NCI-H2081 (cell line): ENCODE measurements around the gene CHCHD6.
A peak's percentile ranks its signal among the peaks of the same experiment; 100 is the strongest.

Source experiments
- DNase-seq, 2 experiments: peaks; one replicate each; lab custom pipeline; 2025; lab: John Stamatoyannopoulos, UW

The CHCHD6 gene

GRCh38 chr3:126743350-126743749, 39.3 kb downstream of the CHCHD6 start:
- DNase-seq: no peak

DNA sequence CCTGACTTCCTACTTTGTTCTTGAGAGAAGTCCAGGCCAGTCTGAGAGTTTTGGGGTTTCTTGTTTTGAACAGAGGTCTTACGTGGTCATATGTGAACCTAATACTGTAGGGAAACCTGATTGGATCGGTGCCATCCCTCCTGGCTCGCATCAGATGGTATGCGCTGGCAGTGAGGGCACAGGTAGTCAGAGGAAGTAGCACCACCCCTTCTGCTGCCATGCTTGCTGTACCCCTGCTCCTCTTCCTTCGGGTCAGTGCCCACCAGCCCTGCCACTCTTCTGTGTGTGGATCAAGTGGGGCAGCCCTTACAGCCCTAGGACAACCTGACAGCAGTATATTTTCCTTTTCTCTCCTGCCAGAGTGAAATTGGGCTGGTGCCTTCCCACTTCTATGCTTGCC, 39.7 kb downstream of the CHCHD6 start:
- no peak for DNase-seq

DNA sequence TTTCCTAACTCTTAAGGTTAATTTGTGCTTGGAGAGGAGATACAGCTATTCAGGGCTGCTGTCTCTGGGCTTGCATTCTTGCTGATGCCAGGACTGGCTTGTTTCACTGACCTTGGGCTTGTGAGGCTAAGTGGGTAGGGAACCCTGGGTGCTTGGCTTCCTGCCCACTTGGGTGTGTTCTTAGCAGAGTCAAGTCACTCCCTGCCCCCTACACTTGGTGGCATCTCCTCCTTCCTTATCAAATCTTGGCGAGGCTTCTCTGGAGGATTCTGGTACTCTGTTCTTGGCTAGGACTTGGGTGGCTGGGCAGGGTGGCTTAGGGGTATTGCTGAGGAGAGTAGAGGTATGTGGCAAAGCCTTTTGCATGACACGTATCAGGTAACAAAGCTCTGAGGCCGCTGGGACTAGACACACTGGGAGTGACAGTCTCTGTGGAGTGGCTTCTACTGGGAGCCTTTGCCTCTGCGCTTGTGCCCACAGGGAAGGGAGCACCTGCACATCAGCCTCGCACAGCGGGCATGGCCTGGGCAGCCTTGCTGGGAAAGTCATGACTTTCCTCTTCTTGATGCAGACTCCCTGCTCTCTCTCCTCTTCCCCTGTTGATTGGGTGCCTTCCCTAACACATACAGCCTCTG, 41.8 kb downstream of the CHCHD6 start:
- DNase-seq: no peak

DNA sequence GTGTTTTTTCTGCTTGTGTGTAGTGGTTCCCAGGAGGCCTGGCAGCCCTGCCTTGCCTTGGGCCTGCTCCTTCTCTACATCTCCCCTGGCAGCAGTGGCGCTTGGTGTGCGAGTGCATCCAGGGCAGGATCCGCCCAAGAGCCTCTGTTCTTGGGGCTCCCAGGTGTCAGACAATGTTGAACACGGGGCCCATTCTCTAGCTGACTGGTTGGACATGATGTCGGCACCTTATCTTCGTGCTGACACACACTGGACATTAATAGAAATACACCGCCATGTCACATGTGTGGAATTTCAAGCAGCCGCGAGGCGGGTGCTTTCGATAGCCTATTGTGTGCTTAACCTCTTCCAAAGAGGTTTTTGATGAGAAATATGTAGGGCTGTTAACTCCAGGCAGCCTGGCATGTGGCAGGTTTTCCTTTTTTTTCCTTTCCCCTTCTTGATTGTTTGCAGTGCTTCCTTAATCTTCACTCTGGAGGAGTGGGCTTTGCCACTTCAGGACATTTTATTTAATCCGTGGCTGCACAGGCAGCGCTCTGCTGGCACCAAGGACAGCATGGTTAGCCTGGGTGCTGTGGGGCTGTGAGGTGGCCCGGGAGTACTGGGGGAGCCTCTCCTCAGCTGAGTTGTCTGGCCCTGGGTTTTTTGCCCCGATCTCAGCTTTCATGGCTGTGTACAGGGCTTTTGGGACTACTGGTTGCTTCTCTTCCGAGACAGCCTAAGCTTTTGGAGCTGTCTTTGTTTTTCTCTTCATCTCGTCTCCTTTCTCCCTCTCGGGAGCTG, 42.5 kb downstream of the CHCHD6 start:
- no peak for DNase-seq

DNA sequence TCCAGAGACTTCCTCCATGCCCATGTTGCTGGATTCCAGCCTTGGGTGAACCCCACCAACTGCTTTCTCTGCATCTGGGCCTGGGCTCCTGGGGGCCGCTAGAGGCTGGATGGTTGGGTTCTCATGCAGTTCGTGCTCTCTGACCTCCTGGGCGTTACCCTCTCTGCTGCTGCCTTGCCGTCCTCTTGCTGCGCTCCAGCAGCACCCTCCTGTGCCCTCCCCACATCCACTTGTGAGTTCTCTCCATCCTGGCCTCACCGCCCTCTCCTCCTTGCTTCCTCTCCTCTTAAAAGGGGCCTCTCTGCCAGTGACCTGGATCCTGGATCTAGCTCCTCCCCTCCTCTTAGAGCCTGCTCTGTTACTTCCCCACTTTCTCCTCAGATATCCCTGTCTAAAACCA, 43.7 kb downstream of the CHCHD6 start:
- no peak for DNase-seq

DNA sequence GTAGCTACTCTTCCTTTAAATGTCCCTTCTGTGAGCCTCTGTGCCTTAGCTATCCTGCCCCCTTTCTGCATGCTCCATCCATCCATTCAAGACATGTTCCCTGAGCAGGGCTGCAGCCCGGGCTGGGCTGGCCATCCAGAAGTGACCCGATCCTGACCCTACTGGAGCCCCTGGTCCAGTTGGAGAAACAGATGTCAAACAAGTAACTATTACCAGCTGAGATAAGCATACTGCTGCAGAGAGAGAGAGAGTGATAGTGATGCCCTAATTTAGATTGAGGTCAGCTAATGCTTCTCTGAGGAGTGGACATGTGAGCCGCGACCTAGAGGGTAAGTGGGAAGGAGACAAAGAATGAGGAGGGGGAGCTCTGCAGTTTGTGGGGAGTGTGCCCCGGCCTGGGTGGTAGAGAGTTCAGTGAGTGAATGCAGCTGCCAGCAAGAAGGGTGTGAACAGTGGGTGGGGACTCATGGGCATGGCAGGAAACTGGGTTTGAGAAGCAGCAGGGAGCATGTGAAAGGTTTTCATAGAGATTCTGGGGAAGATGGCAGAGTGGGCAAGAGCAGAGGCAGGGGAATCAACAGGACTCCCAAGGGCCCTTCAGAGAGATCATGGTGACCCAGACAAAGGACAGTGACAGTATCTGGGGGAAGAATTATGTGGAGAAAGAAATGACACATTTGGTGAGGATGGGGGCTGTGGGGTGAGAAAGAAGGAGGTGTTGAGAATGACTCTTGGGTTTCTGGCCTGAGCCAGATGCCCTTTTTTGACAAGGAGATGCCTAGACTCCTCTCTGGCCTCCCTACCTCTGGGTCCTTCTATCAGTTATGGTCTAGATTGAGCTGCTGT, 44.9 kb downstream of the CHCHD6 start:
- DNase-seq: no peak

DNA sequence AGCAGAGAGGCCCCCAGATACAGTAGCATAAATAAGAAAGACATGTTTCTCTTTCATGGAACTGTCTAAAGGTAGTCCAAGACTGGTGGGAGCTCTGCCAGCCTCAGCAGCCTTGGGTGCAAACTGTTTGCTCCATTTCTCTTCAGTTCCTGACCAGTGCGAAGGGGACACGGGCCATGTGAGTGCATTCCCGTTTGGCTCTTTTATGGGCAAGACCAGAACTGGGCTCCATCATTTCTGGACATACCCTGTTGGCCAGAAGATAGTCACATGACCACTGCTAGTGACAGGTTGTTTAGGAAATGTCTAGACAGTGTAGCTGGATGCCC, 45.5 kb downstream of the CHCHD6 start:
- no peak for DNase-seq

DNA sequence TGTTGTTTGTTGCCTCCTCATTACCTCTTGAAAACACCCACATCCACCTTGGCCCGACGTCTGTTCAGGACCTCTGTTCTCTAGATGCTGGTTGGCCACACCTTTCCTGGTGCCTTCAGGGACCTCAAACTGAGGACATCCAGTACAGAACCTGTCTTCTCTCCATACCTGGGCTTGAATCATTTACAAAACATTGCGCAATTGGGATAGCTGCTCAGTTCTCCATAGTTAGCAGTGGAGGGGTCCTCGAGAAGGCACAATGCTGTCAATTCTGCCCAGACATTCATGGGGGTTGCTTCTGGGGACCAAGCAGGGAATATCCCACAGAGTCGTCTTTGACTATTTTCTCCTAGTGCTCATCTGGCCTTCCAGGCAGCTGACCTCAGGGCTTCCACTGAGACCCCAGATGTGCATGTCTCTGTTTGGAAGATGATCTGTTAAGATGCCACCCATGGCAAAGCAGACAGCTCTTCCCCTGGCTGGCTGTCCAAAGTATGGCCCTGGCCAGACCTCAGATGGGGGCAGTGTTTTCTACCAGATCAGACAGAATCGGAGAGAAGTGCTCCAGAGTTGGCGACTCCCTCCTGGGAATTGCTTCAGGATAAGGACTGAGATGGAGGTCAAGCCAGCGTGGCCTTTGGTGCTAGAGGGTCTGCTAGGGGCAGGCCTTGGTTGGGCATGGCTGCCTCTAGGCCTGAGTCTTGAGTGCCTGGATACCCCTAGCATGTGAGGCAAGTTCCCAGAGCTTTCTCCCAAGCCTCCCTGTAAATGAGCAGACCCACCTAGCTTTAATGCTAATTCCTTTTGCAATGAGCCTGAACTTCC, 46.1 kb downstream of the CHCHD6 start:
- no peak for DNase-seq

DNA sequence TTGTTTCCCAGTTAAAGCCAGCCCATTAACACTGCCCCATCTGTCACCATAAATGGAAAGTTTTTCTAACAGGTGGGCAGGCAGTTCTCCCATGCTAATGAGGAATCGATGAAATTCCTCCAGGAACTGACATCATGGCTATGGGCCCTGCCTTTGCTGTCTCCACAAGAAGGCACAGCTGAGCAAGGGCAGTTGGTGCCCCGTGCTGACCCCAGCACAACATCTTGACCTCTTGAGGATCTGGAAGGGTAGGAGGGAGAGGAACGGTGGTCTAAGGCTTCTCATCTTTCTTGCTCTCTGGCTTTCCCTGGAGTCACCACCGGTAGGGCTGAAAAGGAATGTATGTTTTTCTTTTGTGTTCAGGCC, 46.7 kb downstream of the CHCHD6 start:
- no peak for DNase-seq

DNA sequence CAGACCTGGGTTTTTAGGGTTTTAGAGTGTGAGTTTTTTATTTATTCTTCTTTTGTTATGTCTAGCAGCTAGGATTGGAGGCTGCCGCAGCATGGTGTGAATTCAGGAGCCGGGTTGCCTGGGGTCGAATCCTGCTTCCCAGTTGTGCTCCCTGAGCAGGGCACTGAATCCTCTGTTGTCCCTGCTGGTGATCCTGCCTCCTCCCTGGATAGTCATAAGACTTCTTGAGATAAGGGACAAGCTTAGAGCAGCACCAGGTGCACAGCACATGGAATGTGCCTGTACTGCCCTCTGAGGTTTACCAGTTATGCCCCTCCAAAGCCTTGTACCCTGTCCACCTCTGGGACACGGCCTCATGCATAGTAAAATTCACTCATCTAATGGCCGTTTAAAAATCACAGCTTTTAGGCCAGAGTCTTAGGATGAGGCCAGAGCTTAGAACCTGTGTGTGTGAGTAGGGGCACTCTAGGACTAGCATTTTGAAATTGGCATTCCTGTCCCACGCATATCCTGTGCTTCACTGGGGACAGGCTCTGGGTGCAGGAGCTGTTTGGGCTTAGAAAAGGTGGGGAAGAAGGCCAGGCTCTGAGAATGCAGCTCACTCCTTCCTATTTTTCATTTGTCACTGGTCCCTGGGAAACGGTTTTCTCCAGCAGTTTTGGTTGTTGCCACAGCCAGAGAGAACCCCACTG, 47.7 kb downstream of the CHCHD6 start:
- DNase-seq: no peak

DNA sequence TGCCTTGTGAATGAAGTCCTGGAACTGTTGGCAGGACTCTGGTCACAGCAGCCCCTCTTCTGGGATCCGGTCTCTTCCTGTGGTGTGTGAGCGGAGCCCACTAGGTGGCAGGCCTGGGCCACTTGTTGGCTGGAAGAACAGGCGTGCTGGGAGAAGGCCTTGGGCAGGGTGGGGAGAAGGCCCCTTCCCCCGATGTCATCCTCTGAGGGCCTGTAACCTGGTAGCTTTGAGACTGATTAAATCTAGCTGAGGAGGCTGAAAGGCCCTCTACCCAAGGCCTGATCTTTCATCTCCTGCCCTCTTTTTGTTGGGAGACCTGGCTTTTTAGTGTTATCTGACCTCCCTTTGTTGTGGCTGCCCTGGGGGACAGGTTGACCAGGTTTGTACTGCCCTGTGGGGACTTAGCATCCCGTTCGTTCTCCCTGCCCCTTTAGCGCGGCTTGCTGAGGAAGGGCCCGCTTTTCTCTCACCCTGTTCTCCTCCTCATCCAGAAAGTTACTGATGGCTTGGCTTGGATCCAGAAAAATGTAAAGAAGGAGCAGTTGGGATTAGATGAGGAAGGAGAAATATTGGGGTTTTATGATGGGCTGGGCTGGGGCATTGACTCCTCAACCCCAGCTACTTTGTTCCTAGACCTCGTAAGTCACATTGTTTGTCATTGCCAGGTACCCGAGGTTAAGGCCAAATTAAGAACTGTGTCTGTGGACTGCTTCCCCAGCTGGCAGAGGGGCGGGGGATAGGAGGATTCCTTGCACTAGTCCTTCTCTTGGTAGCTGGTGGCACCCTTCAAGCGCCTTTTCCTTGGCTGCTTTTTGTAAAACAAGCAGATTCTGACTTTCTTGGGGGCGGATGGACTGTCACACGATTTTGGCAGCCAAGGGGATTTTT, 48.5 kb downstream of the CHCHD6 start:
- DNase-seq: peak; percentile 89 to 92

DNA sequence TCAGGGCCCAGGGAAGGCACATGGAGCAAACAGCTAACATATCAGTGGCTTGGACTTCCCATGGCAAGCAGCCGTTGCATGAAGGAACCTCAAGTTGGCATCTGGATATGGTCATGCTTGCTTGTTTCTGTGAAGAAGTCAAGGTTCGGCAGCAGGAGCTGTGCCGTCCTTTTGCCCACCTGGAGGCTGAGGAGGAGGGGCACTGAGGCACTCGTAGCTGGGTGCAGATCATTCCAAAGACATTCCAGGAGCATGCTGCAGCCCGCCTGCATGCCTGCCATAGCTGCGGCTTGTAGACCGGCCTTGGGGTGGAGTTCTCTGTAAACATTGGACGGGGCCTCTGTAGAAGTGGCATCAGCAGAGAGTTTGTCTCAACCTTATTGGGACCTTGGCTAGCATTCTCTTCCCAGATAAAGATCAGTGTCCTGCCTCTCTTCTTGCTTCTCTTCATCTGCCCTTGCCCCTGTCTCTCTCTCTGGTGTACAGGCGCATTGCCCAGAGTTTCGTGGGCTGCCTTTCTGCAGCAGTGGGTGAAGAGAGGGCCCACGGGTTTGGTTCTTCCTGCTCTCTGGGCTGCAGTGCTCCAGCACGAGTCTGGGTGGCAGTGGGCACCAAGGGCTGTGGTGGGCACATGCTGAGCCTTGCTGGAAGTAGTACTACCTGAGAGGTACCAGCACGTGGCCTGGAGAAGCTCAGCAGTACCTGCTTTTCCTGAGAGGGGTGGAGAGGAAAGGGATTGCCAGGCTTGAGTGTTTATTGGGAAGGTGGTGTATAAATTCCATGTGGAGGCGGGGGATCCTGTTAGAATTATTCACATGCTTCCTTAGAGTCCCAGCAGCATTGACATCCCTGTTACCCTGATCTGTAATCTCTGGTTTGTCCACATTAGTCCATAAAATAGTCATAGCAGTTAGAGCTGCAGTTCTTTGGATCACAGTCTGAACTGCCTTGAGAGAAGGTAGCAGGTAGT, 49.4 kb downstream of the CHCHD6 start:
- DNase-seq: no peak

DNA sequence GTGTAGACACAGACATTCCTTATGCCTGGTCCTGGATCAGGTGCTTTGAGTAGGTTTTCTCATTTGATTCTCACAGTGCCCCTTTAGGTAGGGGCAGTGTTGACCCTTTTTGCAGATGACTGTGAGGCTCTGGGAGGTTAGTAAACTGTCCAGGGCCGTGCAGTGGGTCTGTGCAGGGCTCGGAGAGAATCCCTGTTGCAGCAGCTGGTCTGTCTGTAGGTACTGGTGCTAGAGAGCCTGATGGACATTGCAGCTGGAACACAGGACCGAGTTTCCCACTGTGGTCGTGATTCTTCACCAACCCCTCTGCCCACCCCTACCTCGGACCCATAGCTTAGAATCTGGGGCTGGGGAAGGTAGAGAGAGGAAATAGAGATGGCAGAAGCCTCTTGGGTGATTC, 51.8 kb downstream of the CHCHD6 start:
- DNase-seq: no peak

- DNase-seq: peak; percentile 19 to 67
Observed at GRCh38 chr3:126758026-126758425, 54.0 kb downstream of the CHCHD6 start.

DNA sequence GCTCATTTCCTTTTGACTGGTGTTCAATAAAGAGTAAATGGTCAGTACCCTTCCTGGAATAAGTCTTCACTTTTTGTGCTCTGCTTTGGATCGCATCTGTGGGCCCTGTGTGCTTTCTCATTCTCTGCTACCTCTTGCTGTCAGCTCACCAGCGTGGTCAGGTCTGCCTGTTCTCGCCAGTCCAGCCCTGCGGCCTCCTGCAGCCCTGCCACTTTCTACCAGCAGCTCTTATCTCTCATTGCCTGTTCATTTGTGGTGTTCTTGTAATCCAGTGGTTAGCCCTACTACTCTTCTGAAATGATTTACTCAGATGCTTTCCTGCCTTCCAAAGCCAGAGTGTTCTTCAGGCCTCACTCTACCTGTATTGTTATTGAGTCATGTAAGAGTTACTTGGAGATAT, 54.8 kb downstream of the CHCHD6 start:
- no peak for DNase-seq

- DNase-seq: no peak
Observed at GRCh38 chr3:126760541-126760940, 56.5 kb downstream of the CHCHD6 start.

DNA sequence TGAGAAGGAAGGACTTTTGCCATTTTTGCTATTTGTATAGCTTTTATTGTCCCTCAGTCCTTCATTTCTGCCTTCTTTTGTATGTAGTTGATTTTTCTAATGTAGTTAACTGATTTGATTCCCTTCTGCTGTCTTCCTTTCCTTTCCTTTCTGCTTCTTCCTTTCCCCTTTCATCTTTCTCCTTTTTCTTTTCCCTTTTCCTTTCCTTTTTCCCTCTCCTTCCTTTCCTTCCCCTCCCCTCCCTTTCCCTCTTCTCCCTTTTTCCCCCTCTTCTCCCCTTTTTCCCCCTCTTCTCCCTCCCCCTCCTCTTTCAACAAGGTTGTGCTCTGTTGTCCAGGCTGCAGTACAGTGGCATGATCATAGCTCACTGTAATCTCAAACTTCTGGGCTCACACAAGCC, 59.0 kb downstream of the CHCHD6 start:
- no peak for DNase-seq

- no peak for DNase-seq
Observed at GRCh38 chr3:126765187-126766069, 61.4 kb downstream of the CHCHD6 start.
